ENCODE measurements around the gene UBC. TPM values are rescaled to one million over a fixed set of nuclear protein-coding genes. Genes with fewer than 3 reads are reported as not detected.
"Not testable (repeated sequence)": the region's sequence is repeated elsewhere in the genome, so short reads cannot be mapped to it uniquely, and the experiment has no call there.

Gene UBC
- total RNA-seq, 1 experiment from 2014 or later = 1,170 TPM

DNA sequence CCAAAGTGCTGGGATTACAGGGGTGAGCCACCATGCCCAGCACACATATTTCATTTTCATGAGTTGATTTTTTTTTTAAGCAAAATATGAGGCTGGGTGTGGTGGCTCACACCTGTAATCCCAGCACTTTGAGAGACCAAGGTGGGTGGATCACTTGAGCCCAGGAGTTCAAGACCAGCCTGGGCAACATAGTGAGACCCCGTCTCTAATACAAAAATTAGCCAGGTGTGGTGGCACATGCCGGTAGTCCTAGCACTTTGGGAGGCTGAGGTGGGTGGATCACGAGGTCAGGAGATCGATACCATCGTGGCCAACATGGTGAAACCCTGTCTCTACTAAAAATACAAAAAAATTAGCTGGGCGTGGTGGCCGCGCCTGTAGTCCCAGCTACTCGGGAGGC is 17.1 kb upstream of the UBC start:
- DNase-seq (ENCODE audit: low read depth) = not testable (repeated sequence)

DNA sequence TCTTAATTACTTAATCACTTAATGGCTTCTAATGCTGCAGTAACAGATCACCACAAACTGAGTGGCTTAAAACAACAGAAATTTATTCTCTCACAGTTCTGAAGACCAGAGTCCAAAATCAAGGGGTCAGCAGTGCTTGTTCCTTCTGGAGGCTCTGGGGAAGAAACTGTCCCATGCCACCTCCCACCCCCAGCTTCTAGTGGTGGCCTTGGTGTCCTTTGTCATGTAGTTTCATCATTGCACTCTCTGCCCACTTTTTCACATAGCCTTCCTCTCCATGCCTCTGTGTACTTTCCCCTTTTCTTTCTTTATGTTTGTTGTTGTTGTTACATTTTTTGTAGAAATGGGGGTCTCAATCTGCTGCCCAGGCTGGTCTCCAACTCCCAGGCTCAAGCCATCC is 16.1 kb upstream of the UBC start:
- DNase-seq (ENCODE audit: low read depth) = no peak

DNA sequence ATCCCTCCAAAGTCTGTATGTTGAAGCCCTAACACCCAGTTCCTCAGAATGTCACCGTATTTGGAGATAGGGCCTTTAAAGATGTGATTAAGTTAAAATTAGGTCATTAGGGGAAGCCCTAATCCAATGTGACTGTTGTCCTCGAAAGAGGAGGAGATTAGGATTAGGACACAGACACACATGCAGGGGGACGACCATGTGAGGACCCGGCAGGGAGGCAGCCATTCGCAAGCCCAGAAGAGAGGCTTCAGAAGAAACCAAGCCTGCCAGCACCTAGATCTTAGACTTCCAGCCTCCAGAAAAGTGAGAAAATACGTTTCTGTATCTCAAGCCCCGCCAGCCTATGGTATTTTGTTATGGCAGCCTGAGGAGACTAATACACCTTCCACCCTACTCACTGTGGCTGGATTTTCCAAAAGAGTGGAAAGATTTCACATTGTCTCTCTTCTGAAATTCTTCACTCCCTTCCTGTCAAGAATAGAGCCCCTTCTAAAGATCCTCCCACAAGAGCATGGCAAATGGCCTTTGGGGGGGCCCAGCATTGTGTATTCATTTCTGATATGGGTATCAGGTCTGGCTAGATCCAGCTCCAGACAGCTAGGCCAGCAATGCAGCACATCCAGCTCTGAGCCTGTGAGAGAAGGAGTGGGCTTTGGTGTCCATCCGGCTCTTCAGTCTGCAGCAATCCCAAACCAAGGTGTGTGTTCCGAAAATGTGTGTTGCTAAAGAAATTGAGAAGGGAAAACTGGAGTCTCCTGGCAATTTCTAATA is 15.4 kb upstream of the UBC start:
- DNase-seq (ENCODE audit: low read depth) = no peak

DNA sequence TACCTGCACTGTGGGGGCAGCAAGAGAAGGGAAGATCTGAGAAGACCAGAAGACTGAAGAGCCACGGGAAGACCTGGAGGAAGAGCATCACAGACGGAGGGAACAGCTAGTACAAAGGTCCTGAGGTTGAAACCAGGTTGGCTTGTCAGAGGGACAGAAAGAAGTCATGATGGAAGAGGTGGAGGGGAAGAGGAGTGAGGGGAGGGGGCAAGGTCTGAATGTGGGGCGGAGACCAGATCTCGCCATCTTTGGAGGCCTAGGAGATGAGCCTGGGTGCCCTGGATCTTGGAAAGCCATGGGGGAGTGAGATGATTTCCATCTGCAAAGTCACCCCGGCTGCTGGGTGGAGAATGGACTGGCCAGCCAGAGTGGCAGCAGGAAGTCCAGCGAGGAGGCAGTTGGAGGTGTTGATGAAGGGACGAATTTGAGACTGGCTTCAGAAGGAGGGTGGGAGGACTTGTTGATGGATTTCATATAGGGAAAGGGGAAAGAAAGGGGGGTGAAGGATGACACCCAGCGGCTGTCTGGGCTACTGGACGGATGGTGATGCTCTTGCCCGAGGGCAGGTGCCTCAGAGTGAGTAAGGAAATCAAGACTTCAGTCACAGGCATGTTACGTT is 14.6 kb upstream of the UBC start:
- peak; percentile 83 for DNase-seq (ENCODE audit: low read depth)

DNA sequence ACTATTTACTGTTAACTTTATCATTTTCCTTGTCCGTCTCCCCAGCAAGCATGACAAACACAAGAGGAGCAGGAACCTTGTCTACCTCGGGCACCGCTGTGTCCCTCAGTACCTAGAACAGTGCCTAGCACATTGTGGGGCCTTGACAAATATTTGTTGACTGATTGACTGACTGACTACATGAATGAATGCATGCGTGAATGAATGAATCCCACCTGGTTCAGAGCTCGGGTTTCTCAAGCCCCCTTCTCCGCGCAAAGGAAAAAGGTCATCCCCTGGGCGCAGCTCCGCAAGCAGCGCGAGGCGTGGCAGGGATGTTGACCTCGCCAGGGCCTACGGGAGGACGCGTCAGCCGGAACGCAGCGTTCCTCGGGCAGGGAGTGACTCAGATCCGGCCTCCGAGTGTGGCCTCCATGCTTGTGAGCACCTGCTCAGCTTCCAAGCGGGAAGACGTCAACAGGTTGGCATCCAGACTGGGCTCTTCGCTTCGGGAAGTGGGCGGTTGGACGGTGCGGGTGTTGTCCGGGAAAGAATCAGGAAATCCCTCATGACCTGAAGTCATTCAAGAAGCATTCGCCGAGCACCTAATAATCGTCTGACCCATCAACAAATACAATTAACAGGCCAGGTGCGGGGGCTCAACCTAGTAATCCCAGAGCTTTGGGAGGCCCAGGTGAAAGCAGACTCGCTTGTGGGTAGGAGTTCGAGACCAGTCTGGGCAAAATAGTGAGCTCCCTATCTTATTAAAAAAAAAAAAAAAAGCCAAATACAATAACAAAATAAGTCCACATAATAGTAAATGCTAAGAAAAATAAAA is 13.9 kb upstream of the UBC start:
- DNase-seq (ENCODE audit: low read depth) = no peak

DNA sequence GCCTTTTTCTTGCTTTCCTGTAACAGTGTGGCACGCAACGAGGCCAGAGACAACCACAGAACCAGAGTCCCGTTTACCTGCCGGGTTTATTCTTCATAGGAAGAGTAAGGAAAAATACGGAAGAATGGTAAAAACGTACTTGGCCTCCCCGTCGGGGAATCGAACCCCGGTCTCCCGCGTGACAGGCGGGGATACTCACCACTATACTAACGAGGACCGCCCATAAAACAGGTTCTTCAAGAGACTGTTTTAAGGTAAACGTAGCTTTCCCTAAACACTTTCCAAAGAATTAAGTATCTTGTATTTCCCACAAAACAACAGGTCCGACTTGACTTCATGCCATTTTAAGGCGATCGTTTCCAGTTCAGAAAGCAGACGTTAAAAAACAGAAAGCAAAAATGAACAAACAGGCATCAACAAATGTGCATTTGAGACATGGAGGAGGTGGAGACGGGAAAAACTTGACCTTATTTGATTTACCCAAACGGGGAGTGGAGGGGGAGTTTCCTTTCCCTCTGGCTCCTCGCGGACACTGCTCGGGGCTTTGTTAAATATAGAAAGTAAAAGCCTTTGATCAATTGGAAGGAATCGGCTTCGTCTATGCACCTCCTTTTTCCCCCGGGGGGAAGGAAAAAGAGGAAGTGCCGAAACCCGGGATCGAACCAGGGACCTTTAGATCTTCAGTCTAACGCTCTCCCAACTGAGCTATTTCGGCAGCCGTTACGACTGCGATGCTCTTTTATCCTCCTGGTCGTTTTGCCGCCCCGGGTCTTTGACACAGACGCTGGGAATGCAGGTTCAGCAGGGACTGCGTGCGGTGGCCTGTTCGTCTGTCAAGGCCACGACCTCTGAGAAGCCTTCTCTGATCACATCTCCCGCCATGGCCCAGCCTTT is 13.0 kb upstream of the UBC start:
- DNase-seq (ENCODE audit: low read depth) = peak; percentile 81

DNA sequence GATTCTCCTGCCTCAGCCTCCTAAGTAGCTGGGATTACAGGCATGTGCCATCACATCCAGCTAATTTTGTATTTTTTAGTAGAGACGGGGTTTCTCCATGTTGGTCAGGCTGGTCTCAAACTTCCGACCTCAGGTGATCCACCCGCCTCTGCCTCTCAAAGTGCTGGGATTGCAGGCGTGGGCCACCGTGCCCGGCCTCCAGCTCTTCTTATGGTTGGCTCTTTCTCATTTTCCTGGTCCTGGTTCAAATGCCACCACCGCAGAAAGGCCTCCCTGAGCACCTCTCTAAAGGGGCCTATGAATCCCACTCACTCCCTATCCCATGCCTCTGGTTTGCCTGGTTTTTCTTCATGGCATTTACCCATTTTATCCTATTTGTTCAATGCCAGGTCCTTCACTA is 11.3 kb upstream of the UBC start:
- DNase-seq (ENCODE audit: low read depth) = not testable (repeated sequence)

DNA sequence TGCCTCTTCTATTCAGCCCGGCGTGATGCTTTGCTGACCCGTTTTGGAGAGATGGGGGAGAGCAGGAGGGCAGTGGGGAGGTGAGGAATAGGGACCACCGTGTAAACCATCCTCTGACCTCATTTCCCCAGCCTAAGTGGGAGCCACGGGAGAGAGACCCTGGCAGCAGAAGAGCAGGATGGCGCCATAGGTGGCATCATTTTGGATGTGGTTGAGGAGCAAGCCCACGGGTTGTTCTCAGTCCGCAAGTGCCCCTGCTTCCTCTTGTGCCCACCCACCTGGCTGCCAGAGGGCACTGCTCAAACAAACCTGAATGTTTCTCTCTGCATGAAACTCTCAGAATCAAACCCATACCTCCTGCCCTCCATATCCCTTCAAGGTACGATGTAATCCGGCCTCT is 10.7 kb upstream of the UBC start:
- DNase-seq (ENCODE audit: low read depth) = no peak

DNA sequence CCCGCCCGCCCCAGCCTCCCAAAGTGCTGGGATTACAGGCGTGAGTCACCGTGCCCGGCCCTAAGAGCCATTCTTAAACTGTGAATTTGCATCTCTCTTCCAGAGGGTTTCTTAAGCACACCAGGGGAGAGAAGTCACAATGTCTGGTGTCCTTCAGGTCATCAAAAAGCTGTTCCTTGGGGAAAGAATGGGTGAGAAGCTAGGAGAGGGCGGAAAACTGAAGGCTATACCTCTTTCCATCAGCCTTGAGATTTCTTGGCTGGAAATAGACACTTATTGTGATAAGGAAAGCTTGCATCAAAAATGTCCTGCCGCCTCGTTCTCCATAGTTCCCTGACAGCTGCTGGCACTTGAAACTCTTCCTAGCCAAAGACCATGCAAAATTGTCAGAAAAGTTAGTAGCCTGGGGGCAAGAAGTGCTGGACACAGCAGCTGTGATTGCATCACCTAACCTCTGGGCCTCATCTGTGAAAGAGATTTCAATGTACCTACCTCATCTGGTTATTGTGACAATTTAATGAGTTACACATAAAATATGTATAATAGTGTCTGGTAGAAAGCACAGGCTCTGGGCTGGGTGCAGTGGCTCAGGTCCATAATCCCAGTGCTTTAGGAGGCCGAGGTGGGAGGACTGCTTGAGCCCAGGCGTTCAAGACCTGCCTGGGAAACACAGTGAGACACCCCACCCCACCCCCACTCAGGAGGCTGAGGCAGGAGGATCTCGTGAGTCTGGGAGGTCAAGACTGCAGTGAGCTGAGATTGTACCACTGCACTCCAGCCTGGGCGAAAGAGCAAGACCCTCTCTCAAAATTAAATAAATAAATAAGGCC is 9.7 kb upstream of the UBC start:
- DNase-seq (ENCODE audit: low read depth) = peak; percentile 95

DNA sequence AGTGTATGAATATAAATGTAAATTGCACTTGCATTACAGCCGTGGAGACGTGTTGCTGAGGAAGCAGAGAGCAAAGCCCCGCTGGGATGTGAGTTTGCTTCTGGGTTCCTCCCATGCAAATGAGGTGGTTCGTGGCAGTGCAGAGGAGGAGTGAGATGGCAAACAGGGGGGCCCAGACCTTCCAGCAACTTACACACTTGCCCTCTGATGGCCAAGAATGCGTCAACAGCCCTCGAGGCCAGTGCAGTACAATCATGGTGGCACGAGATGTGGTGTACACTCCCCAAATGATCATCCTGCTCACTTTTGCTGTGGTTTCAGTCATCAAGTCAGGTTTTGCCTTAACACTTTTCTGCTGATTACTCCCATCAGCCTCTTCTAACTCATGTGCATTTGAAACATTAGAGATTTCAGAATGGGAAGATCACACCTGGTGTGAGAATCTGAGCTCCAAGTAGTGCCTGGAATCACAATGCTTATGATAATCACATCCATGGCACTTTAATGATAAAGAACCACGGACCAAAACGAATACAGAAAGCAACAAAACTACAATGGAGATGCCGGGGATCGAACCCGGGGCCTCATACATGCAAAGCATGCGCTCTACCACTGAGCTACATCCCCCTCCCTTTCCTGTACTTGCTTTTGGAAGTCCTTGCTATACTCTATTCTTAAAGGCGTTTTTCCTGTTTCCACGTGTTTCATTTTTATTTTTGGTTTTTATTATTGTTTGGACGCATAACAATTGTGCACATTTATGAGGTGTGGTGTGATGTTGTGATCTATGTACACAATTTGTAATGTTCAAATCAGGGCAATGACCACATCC is 7.0 kb upstream of the UBC start:
- peak; percentile 95 for DNase-seq (ENCODE audit: low read depth)

DNA sequence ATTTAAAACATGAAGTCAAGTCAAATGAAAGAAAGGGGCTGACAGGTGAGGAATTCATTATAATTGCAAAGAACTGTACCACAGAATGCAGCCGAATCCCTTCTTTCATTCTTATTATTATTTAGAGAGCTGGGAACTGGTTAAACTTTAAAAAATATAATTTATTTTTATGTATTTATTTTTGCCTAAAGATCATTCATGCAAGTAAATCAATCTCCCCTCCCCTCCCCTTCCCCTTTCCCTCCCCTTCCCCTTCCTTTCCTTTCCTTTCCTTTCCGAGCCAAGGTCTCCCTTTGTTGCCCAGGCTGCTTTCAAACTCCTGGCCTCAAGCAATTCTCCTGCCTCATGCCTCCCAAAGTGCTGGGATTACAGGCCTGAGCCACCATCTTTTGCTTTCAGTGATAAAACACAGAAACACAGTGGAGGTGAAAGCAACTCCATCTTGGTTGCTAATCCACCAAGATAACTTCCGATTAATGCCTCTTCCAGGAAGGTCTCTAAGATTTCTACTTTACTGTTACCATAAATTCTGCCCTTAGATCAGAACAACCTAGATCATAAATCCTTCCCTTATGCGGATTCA is 6.0 kb upstream of the UBC start:
- no peak for DNase-seq (ENCODE audit: low read depth)

DNA sequence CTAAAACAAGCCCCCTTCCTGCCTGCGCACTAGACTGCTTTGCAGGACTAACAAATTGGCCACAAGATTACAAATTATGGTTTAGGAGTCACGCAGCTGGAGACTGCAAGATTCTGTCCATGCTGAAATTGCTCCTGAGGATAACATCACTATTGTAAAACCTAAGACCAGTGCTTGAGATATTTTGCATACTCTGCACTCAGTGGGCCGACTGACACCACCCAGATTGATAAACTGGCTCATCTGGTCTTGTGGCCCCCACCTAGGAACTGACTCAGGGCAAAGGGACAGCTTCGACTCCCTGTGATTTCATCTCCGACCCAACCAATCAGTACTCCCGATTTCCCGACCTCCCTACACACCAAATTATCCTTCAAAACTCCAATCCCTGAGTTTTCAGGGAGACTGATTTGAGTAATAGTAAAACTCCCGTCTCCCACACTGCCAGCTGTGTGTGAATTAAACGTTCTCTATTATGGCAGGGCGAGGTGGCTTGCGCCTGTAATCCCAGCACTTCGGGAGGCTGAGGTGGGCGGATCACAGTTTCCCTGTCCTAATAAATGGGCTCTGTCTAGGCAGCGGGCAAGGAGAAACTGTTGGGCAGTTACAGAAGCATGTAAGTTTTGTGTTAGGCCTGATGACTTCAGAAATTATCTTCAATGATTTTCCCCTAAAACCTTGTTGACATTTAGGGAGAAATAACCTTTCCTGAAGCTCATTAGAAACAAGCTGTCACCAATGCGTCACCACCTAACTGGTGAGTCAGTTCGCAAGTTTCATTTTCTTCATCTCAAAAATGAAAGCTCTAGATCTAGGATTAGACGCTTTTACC is 5.3 kb upstream of the UBC start:
- peak; percentile 74 for DNase-seq (ENCODE audit: low read depth)

DNA sequence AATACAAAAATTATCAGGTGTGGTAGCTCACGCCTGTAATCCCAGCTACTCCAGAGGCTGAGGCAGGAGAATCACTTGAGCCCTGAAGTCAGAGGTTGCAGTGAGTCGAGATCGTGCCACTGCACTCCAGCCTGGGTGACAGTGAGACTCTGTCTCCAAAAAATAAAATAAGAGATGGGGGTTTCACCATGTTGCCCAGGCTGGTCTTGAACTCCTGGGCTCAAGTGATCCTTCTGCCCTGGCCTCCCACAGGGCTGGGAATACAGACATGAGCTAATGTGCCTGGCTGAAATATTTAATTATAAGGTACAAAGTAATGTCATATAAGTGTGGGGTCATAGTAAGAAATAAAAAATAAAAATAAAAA is 4.2 kb upstream of the UBC start:
- not testable (repeated sequence) for DNase-seq (ENCODE audit: low read depth)

DNA sequence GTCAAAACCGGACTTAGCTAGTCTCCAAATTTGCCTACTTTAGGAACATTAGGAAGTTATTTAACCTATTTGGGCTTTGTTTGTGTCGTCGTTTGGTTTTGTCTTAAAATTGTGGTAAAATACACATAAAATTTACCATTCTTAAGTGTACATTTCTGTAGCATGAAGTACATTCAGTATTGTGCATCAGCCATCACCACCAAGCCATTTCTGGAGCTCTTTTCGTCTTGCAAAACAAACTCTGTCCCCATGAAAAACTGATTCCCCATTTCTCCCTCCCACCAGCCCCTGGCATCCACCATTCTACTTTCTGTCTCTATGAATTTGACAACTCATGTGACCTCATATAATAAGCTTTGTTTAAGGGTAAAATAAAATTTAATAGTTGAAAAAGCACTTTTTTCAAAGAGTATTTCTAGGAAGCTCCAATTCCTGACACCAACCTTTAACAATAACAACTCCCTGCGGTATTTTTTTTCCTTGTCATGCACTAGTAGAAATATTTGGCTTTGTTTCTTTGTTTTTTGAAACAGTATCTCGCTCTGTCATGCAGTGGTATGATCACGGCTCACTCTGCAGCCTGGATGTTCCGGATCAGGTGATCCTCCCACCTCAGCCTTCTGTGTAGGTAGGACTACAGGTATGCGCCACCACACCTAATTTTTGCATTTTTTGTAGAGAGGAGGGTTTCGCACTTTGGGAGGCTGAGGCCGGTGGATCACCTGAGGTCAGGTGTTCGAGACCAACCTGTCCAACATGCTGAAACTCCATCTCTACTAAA is 3.6 kb upstream of the UBC start:
- no peak for DNase-seq (ENCODE audit: low read depth)

DNA sequence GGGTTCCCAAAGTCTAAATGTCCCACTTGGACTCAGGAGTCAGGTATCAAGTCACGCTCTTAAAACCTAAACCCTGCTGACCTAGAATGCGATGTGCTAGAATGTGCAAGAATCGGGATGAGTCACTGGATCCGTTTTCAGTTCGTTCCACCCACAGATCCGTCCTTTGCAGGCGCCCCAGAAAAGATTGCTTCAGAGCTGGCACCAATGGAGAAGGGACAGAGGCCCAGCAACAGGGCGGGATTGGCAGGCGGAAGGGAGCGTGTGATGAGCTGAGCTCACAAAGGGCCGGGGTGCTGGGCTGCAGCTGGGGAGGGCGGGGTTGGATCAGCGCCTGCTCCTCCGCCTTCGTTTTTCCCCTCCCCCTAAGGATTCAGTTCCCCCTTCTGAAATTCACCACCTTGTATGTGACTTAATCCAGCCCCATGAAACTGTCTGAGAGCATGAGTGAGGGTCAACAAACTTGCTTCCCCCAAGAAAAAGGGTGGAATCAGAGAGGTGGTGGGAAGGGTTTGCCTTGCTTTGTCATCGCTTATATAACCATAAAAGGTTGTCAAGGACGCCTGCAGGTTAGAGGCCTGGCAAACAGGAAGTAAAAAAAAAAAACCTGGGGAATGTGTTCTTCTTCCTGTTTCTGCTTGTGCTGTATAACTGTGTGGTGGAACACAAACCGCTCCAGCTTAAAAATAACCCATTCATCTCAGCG is 2.8 kb upstream of the UBC start:
- DNase-seq (ENCODE audit: low read depth) = peak; percentile 99

DNA sequence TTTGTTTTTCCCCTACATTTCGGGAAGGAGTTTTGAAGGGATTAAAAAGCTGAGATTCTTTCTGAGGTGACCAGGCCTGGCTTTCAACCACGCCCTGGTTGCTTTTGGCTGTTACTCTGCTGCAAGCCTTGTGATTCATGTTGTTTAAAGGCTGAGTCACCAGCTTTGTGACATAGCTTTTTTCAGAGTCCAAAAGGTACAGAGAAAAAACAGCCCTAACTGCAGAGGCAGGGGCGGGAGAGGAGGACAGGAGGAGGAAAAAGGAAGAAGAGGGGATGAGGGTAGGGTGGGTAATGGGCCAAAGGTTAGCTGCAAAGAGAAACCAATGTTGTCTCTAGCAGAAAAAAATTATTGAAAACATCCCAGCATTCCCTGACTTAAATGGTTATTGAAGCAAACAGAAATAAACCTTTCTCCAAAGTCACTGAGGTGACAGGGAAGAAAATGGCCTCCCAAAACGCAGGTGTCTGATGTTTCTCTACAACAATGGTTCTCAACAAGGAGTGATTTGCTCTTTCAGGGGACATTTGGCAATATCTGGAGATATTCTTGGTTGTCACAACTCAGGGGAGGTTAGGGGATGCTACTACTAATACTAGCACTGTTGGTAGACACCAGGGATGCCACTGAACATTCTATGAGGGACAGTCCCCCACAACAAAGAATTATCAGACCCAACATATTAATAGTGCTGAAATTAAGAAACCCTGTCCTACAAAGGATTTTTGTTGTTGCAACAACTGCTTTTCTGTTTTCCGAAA is 2.1 kb upstream of the UBC start:
- peak; percentile 89 for DNase-seq (ENCODE audit: low read depth)
